Thyroid gland (tissue), 4 donors: ENCODE results near the gene CACNA2D3. TPM values are rescaled to one million over a fixed set of nuclear protein-coding genes. Genes with fewer than 3 reads are reported as not detected.

ENCODE experiments used
- DNase-seq, 2 donors: peaks; one replicate each; pipeline ENCODE4 v3.0.0-alpha.2; 2019
- H3K27ac ChIP-seq, 3 donors: fragments of 200-600 bp; sonication (generic); 1 replicate in 2 of 3; 2 replicates in 1 of 3; pipeline ENCODE4 v1.5.1; 2016 to 2019; ENCODE audit warnings: mild to moderate bottlenecking in 1 of 3, moderate library complexity in 1 of 3
- H3K27me3 ChIP-seq: fragments of 200-600 bp; sonication (generic); one replicate; pipeline ENCODE4 v1.5.1; 2019
- H3K36me3 ChIP-seq, 2 donors: fragments of 200-600 bp; sonication (generic); one replicate each; pipeline ENCODE4 v1.5.1; 2016 to 2019
- H3K4me1 ChIP-seq, 2 donors: fragments of 200-600 bp; sonication (generic); one replicate each; pipeline ENCODE4 v1.5.1; 2017 to 2019
- H3K4me3 ChIP-seq, 3 donors: fragments of 200-600 bp; sonication (generic); replicated peaks in 1 of 3; 1 replicate in 2 of 3; 2 replicates in 1 of 3; pipeline ENCODE4 v1.5.1; 2016; ENCODE audit warnings: mild to moderate bottlenecking in 1 of 3
- H3K9me3 ChIP-seq: fragments of 200-600 bp; sonication (generic); one replicate; pipeline ENCODE4 v1.5.1; 2017
- POLR2A ChIP-seq, 2 donors: fragments of 450-650 bp; IDR thresholded peaks; one replicate each; pipeline ENCODE4 v1.6.1; 2017; ENCODE audit warnings: antibody characterized with exemption in 2 of 2, mild to moderate bottlenecking in 2 of 2, moderate library complexity in 1 of 2
- WGBS, 2 donors: methylation state at CpG; one replicate each; pipeline ENCODE4 v1.1.5; 2017; 5-methylcytosine and 5-hydroxymethylcytosine counted together
- intact Hi-C: fragments of 100-400 bp; cut with DNase I; formaldehyde crosslinking; loops from one replicate; pipeline ENCODE4 v1.15.1; 2023
- total RNA-seq, 4 donors: library from RNA; depleted of rRNA; stranded (reverse); fragments of >200 nt; gene quantifications; one replicate each; pipeline ENCODE4 v1.2.3, GENCODE V29; 2016
- TF ChIP-seq, protein P1 (sequence below), 6 experiments: fragments of 200-600 bp in 3 of 6; fragments of 450-650 bp in 3 of 6; sonication (generic) in 3 of 6; IDR thresholded peaks; one replicate each; pipeline ENCODE4 v1.5.1; 2016 to 2019; ENCODE audit warnings: antibody characterized with exemption in 6 of 6, mild to moderate bottlenecking in 2 of 6, inconsistent platforms in 1 of 6, moderate library complexity in 1 of 6

CACNA2D3 gene
- total RNA-seq, 4 donors from 2014 or later, result 2.9 to 4.8 (median 4.5) TPM

DNA sequence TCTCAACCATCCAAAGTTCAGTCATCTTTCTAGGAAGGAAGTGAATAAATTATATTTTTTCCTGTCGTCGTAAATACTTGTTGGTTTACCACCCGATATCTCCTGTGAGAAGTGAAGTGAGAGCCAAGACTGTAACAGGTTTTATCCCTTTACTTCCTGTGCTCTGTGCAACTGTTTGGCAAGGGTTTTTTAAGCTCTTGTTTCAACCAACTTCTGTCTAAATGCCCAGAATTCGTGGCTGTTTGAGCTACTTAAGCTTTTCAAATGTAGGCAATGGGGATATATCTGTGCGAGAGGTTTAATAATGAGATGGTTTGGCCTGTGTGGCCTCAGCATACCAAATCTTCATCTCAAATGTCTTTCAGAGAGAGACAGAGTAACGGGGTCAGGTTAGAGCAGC, 670.8 kb downstream of the CACNA2D3 start:
- Histone ChIP-seq H3K9me3 (no peaks in the 10 kb centered on the region), H3K27me3 (no peaks in the 10 kb centered on the region), H3K27ac (no peak overlapping the region), H3K36me3 (no peaks in the 10 kb centered on the region), H3K4me3 (no peak overlapping the region), H3K4me1 (no peaks in the 10 kb centered on the region)
- WGBS, 2 donors, result 69 to 75% methylated on average over 6 of the region's 6 CpGs
- DNase-seq, result no peak
- intact Hi-C loops, result no loop called here
- TF ChIP-seq, protein P1, sequence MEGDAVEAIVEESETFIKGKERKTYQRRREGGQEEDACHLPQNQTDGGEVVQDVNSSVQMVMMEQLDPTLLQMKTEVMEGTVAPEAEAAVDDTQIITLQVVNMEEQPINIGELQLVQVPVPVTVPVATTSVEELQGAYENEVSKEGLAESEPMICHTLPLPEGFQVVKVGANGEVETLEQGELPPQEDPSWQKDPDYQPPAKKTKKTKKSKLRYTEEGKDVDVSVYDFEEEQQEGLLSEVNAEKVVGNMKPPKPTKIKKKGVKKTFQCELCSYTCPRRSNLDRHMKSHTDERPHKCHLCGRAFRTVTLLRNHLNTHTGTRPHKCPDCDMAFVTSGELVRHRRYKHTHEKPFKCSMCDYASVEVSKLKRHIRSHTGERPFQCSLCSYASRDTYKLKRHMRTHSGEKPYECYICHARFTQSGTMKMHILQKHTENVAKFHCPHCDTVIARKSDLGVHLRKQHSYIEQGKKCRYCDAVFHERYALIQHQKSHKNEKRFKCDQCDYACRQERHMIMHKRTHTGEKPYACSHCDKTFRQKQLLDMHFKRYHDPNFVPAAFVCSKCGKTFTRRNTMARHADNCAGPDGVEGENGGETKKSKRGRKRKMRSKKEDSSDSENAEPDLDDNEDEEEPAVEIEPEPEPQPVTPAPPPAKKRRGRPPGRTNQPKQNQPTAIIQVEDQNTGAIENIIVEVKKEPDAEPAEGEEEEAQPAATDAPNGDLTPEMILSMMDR (IDR thresholded peaks at IDR 0.05), result no peak
- TF ChIP-seq POLR2A (IDR thresholded peaks at IDR 0.05), result no peak

DNA sequence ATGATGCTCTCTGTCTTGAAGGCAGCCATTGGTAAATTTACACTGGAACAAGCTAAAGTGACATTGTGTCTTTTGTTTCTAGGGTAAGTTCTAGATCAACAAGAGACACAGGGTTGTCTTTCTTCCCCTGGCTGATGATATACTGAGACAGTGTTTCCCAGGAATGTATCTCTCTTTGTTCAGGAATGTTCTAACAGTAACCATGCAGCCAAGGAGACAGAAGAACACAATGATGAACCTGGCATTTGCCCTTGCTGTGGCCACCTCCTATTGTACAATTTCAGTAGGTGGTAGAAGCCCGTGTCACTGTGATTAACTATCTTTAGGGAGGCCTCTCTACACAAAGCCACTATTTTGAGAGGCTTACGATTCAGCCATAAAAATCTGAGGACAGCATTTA, 674.8 kb downstream of the CACNA2D3 start:
- H3K27me3 ChIP-seq, result no peaks in the 10 kb centered on the region
- intact Hi-C loops, result no loop called here
- no peak for DNase-seq
- no peaks in the 10 kb centered on the region for H3K4me1 ChIP-seq
- 90 to 96% methylated on average over 2 of the region's 2 CpGs for WGBS, 2 donors
- no peaks in the 10 kb centered on the region for H3K36me3 ChIP-seq
- TF ChIP-seq POLR2A (IDR thresholded peaks at IDR 0.05), result no peak
- TF ChIP-seq, protein P1 (IDR thresholded peaks at IDR 0.05), result no peak
- no peak overlapping the region for H3K4me3 ChIP-seq
- H3K27ac ChIP-seq, result no peak overlapping the region
- H3K9me3 ChIP-seq, result no peaks in the 10 kb centered on the region

- H3K27me3 ChIP-seq, result no peaks in the 10 kb centered on the region
- intact Hi-C loops, result no loop called here
- DNase-seq, result no peak
- H3K9me3 ChIP-seq, result no peaks in the 10 kb centered on the region
- no peaks in the 10 kb centered on the region for H3K36me3 ChIP-seq
- 71 to 91% methylated on average over 1 of the region's 1 CpG for WGBS, 2 donors
- H3K4me1 ChIP-seq, result no peaks in the 10 kb centered on the region
- H3K4me3 ChIP-seq, result no peak overlapping the region
- no peak for TF ChIP-seq POLR2A (IDR thresholded peaks at IDR 0.05)
- TF ChIP-seq, protein P1 (IDR thresholded peaks at IDR 0.05), result no peak
- H3K27ac ChIP-seq, result no peak overlapping the region
Measured at GRCh38 chr3:54800478-54800877, 678.1 kb downstream of the CACNA2D3 start.

DNA sequence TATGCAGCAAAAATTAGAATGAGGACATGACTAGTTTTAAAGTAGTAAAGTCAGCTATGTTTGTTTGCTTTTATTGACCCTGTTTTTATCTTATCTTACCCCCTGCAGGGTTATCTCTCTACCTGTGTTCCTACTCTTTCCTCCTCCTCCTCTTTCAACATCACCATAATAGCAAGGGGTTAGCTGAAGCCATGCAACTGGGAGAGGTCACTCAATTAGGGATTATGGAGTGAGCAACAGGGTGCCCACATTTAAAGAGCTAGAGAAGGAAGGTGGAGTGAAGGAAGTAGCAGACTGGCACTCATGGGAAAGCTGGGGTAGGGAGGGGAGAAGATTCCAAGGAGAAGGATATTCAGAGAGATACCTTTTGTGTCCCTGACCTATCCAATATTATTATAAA, 679.6 kb downstream of the CACNA2D3 start:
- no peaks in the 10 kb centered on the region for H3K27me3 ChIP-seq
- H3K27ac ChIP-seq, result no peak overlapping the region
- TF ChIP-seq, protein P1 (IDR thresholded peaks at IDR 0.05), result no peak
- TF ChIP-seq POLR2A (IDR thresholded peaks at IDR 0.05), result no peak
- H3K9me3 ChIP-seq, result no peaks in the 10 kb centered on the region
- no peaks in the 10 kb centered on the region for H3K4me1 ChIP-seq
- H3K36me3 ChIP-seq, result no peaks in the 10 kb centered on the region
- DNase-seq, result no peak
- intact Hi-C loops, result no loop called here
- H3K4me3 ChIP-seq, result no peak overlapping the region

- no peak for DNase-seq
- H3K4me3 ChIP-seq, result no peak overlapping the region
- intact Hi-C loops, result no loop called here
- no peaks in the 10 kb centered on the region for H3K27me3 ChIP-seq
- TF ChIP-seq, protein P1 (IDR thresholded peaks at IDR 0.05), result no peak
- no peak for TF ChIP-seq POLR2A (IDR thresholded peaks at IDR 0.05)
- no peak overlapping the region for H3K27ac ChIP-seq
- no peaks in the 10 kb centered on the region for H3K4me1 ChIP-seq
- H3K36me3 ChIP-seq, result no peaks in the 10 kb centered on the region
- WGBS, 2 donors, result 76 to 77% methylated on average over 3 of the region's 3 CpGs
- no peaks in the 10 kb centered on the region for H3K9me3 ChIP-seq
Measured at GRCh38 chr3:54810401-54810800, 688.0 kb downstream of the CACNA2D3 start.
